C4-2B (cell line): ENCODE results near the gene GYS2.

Experiments
- H3K27ac ChIP-seq: fragments of 450-650 bp; 2 replicates; pipeline ENCODE4 v1.5.1; 2017
- CTCF ChIP-seq: fragments of 450-650 bp; conservative IDR thresholded peaks from 2 replicates; pipeline ENCODE4 v1.5.1; 2017; ENCODE audit warnings: mild to moderate bottlenecking
- ZFX ChIP-seq: fragments of 450-650 bp; IDR thresholded peaks from 2 replicates; pipeline ENCODE4 v1.6.1; 2017

The GYS2 gene

GRCh38 chr12:21539797-21540196 lies 64.8 kb downstream of the GYS2 start:
- TF ChIP-seq ZFX (no peak), CTCF (no peak)
- H3K27ac ChIP-seq = no peak overlapping the region

- H3K27ac ChIP-seq = no peak overlapping the region
- no peak for TF ChIP-seq ZFX
- no peak for TF ChIP-seq CTCF
Observed at GRCh38 chr12:21538061-21538653, 66.5 kb downstream of the GYS2 start.

- no peak overlapping the region for H3K27ac ChIP-seq
- TF ChIP-seq ZFX (no peak), CTCF (no peak)
Observed at GRCh38 chr12:21529456-21529855, 75.2 kb downstream of the GYS2 start.

- no peak overlapping the region for H3K27ac ChIP-seq
- TF ChIP-seq ZFX (no peak), CTCF (no peak)
Observed at GRCh38 chr12:21528953-21529352, 75.7 kb downstream of the GYS2 start.

- no peak overlapping the region for H3K27ac ChIP-seq
- no peak for TF ChIP-seq ZFX
- TF ChIP-seq CTCF = no peak
Observed at GRCh38 chr12:21527451-21528180, 77.0 kb downstream of the GYS2 start.

GRCh38 chr12:21526721-21527345 lies 77.8 kb downstream of the GYS2 start:
- no peak overlapping the region for H3K27ac ChIP-seq
- TF ChIP-seq ZFX (no peak), CTCF (no peak)

GRCh38 chr12:21526053-21526452 lies 78.6 kb downstream of the GYS2 start, which contains the start of gene SPX:
TSS of gene SPX (plus strand) at chr12:21526296. CDS start at chr12:21526473, 177 bp downstream.
- no peak within 1 kb of the TSS for H3K27ac ChIP-seq
- TF ChIP-seq CTCF (no peak), ZFX (no peak)
